DMS79 (cell line): ENCODE results near the gene TACC2.

Source experiments
- DNase-seq: peaks from one replicate; lab custom pipeline; 2025; lab: John Stamatoyannopoulos, UW

TACC2 gene

DNA sequence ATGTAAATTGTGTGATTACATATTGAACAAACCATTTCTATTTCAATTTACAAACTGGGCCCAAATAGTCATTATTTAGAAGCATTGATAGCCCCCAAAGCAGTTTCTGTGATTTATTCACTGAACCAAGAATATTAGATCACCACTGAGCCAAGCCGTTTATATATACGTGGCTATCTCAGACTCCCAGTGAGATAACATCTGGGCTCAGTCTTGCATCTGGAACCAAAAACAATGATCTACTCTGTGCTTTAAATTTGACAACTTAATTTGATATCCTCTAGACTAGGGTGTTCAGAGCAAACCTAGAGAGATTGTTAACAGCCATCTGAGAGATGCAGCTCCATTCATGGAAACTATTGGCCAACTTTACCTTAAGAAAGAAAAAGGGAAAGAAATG is 240.7 kb downstream of the TACC2 start:
- no peak for DNase-seq

DNA sequence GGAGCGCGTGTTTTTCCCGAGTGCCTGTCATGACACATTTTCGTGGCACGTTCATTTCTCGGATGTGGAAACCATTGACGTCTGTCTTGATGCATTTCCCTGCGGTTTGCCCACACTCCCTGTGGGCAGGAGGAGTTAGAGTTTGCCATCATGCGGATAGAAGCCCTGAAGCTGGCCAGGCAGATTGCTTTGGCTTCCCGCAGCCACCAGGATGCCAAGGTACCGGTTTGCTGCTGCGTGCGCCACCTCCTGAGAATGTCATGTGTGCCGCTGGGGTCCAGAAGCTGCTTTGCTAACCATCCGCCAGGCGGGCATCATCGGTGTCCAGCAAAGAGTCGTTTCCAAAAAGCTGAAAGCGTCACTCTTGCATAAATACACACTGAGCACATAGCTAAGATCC is 241.3 kb downstream of the TACC2 start:
- DNase-seq = no peak

- DNase-seq = no peak
Observed at GRCh38 chr10:122232769-122233168, 243.8 kb downstream of the TACC2 start.

GRCh38 chr10:122233857-122234348 is 244.9 kb downstream of the TACC2 start:
- no peak for DNase-seq

DNA sequence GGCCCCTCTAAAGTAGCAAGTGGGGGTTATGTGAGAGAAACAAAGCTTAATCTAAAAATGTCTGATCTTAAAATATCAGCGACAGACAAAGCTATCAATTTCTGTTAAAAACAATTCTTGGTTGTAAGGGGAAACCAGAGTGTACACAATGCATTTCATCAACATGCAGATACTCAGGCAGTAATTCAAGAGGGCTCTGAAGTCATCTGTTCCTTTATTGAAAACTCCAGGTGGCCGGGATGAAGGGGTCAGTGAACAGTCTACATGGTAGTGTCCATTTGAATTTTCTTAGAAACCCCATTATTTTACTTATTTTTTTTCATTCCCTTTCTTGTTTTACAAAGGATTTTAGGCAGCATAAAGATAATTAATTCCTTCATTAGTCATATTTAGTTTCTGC is 245.5 kb downstream of the TACC2 start:
- DNase-seq = no peak

DNA sequence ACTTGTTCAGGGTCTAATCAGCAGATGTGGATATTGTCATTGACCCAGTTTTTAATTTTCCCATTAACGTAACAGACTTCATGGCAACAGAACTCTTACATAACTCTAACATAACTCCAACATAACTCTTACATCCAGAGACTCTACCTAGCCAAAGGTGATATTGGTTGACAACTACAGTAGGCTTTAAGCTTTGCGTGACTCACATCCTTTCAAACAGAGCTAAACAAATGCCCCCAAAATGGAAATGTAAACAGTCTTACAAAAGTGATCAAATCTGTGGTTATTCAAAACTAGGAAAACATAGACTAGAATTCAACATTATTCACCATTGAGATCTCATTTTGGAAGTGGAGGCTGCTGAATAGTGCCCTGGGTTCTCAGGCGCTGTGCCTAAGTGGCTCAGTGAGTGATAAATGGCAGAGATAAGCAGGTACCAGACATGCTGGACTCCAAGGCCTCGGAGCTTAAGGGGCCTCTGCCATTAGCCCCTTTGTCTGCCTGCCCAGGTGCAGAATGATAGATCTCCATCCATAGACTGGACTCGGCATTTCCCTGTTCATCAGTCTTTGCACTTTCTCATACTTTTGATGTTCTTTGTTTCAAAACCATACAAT is 247.8 kb downstream of the TACC2 start:
- DNase-seq = no peak

GRCh38 chr10:122237331-122237990 is 248.5 kb downstream of the TACC2 start:
- DNase-seq = no peak

DNA sequence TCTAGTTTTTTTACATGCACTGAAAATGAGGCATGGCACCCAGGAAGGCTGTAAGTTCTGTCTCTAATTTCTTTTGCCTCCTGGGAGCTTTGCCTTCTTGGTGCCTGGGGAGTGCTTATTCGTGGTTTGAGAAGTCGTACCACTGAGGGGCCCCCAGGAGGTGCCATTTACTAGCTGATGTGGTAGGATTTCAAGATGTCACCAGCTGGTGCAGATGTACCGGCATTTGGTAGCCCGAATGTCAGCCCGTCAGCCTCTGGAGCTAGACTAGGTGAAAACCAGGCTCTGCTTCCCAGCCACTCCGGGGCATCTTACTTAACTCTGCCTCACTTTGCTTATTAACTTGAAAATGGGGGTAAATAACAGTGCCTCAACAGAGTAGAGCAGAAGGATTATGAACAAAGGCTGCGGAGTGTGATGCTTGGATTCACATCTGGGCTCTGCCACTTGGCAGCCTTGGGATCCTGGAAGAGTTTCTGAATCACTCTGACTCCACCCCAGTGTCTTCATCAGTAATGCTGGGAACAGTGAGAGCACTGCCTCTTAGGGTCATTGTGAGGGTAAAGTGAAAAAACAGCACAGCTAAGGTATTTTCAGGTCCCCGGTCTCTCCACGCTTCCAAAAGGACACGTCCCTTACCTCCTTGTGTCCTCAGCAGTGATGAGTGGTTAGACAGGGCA is 250.8 kb downstream of the TACC2 start:
- DNase-seq = no peak

GRCh38 chr10:122240401-122240800 is 251.4 kb downstream of the TACC2 start:
- no peak for DNase-seq

GRCh38 chr10:122241836-122242235 is 252.9 kb downstream of the TACC2 start:
- no peak for DNase-seq

DNA sequence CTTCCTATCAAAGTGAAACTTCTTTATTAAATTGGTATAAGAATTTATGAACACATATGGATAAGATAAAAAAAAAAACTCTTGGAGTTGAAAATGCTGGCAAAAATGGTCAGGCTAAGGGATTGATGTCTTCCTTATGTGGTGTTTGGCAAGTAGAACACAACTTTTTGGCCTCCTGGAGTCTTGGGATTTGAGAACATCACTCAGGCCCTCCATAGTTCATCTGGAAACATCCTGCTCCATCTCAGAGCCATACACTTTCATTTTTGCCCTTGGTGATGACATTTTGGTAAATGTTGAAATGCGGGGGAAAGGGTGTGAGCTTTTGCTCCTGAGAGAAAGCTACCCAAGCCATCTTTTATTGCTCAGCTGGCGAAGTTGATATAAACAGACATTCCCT is 254.6 kb downstream of the TACC2 start:
- DNase-seq = no peak

- no peak for DNase-seq
Observed at GRCh38 chr10:122244001-122244975, 255.3 kb downstream of the TACC2 start.

GRCh38 chr10:122245136-122245535 is 256.2 kb downstream of the TACC2 start:
- no peak for DNase-seq

GRCh38 chr10:122245897-122246296 is 256.9 kb downstream of the TACC2 start:
- DNase-seq = no peak

DNA sequence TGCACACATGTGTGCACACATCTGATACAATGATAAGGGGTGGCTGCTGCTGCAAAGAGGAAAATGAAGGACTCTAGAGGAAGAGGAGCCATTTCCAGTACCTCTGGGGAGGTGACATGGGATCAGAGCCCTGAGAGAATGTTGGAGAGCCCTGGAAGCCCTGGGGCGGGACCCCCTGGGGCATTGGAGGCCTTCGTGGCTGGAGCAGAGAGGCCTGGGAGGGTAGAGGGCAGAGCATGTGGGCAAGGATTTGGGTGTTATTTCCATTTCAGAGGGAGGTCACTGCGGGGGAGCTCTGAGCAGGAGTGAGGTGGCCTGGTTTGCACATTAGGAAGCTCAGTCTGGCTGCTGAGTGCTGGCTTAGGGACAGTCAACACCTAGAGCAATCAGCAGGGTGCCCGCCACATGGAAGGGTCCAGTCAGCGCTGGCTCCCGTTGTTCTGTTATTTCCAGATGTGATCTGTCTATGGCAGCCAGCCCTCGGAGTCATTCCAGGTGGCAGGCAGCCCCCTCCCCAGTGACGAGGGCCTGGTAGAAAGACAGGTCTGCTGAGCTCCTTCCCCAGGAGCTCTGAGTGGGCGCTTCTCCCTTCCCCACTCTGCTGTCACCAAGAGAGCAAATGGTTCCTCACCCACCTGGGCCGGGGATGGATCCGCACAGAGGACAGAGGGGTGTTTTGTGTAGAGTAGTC is 258.0 kb downstream of the TACC2 start:
- no peak for DNase-seq

- no peak for DNase-seq
Observed at GRCh38 chr10:122248356-122249302, 259.7 kb downstream of the TACC2 start.

- DNase-seq = no peak
Observed at GRCh38 chr10:122249303-122249850, 260.4 kb downstream of the TACC2 start.

- no peak for DNase-seq
Observed at GRCh38 chr10:122249991-122250750, 261.2 kb downstream of the TACC2 start.
